Endothelial cell of umbilical vein (primary cell): ENCODE results near the gene CORO7. TPM values are rescaled to one million over a fixed set of nuclear protein-coding genes. Genes with fewer than 3 reads are reported as not detected.

Experiments used
- BruUV-seq: library from RNA; stranded (reverse); fragments of 400-500 nt; replicated peaks from 2 replicates; lab custom pipeline; 2021; lab: Mats Ljungman, UMichigan
- CTCF ChIA-PET: fragments of 300-600, 350-600 bp; sonication (Branson Sonifier 250); formaldehyde crosslinking; loops from one replicate; lab custom pipeline; 2021; ENCODE audit warnings: antibody characterized with exemption, inconsistent platforms; lab: Charles Lee
- POLR2A ChIA-PET: fragments of 300-600, 350-600 bp; sonication (Branson Sonifier 250); formaldehyde crosslinking; loops from one replicate; lab custom pipeline; 2021; ENCODE audit warnings: antibody characterized with exemption, inconsistent platforms; lab: Charles Lee
- DNase-seq: peaks from one replicate; pipeline ENCODE4 v3.0.0-alpha.2; 2011; ENCODE audit warnings: low read depth, low spot score
- FAIRE-seq: peaks from 2 replicates; lab custom pipeline; 2011; peaks lifted over from hg19 to GRCh38; lab: Jason Lieb, UNC
- H2AFZ ChIP-seq: 2 replicates; pipeline ENCODE4 v1.6.0; 2012; ENCODE audit warnings: low read depth, low read length, control low read depth, inconsistent platforms
- H3K27ac ChIP-seq: 2 replicates; pipeline ENCODE4 v1.5.1; 2011; ENCODE audit warnings: low read depth, mild to moderate bottlenecking, control low read depth, low read length, moderate library complexity; ENCODE audit not compliant: insufficient read depth
- H3K27me3 ChIP-seq, 2 experiments: 2 replicates each; pipeline versions ENCODE4 v1.6.0 to v1.6.1; 2011; ENCODE audit warnings: low read length in 2 of 2, mixed read lengths in 1 of 2; ENCODE audit not compliant: control insufficient read depth in 2 of 2, insufficient read depth in 2 of 2
- H3K36me3 ChIP-seq, 2 experiments: 2 replicates in 1 of 2; 3 replicates in 1 of 2; pipeline ENCODE4 v1.5.1; 2011; ENCODE audit warnings: low read length in 2 of 2, mild to moderate bottlenecking in 1 of 2, moderate library complexity in 1 of 2; ENCODE audit not compliant: control insufficient read depth in 2 of 2, insufficient read depth in 2 of 2; ENCODE audit errors: extremely low read depth in 1 of 2
- H3K4me1 ChIP-seq: 3 replicates; pipeline ENCODE4 v1.5.1; 2011; ENCODE audit warnings: mild to moderate bottlenecking, low read length; ENCODE audit not compliant: control insufficient read depth, insufficient read depth; ENCODE audit errors: extremely low read depth
- H3K4me2 ChIP-seq: 2 replicates; pipeline ENCODE4 v1.6.1; 2011; ENCODE audit warnings: low read length, control low read depth, mixed read lengths; ENCODE audit not compliant: insufficient read depth
- H3K4me3 ChIP-seq, 3 experiments: fragments of 200-600 bp in 1 of 3; sonication (generic), shearing (Covaris generic) in 1 of 3; replicated peaks in 1 of 3; 2 replicates each; pipeline ENCODE4 v1.5.1; 2011 to 2016; ENCODE audit warnings: control low read depth in 3 of 3, low read length in 3 of 3, mild to moderate bottlenecking in 2 of 3, inconsistent platforms in 1 of 3, low read depth in 1 of 3, moderate library complexity in 1 of 3; ENCODE audit not compliant: insufficient read depth in 1 of 3
- H3K79me2 ChIP-seq: 2 replicates; pipeline ENCODE4 v1.6.0; 2012; ENCODE audit warnings: low read length, inconsistent platforms; ENCODE audit not compliant: control insufficient read depth, insufficient read depth
- H3K9ac ChIP-seq: replicated peaks from 2 replicates; pipeline ENCODE3; 2011; ENCODE audit warnings: low read length, control low read depth; ENCODE audit not compliant: insufficient read depth; ENCODE audit errors: extremely low read depth
- H3K9me1 ChIP-seq: replicated peaks from 3 replicates; pipeline ENCODE4 v1.6.0; 2011; ENCODE audit warnings: mild to moderate bottlenecking, low read length; ENCODE audit not compliant: control insufficient read depth, insufficient read depth; ENCODE audit errors: extremely low read depth
- H3K9me3 ChIP-seq: replicated peaks from 2 replicates; pipeline ENCODE4 v1.5.1; 2012; ENCODE audit warnings: low read length, inconsistent platforms; ENCODE audit not compliant: control insufficient read depth, insufficient read depth
- H4K20me1 ChIP-seq: replicated peaks from 2 replicates; pipeline ENCODE3; 2011; ENCODE audit warnings: mild to moderate bottlenecking, low read length; ENCODE audit not compliant: control insufficient read depth, insufficient read depth; ENCODE audit errors: extremely low read depth
- CTCF ChIP-seq, 2 donors: IDR thresholded peaks; 1 replicate in 1 of 2; 2 replicates in 1 of 2; pipeline ENCODE4 v1.5.1; 2011; ENCODE audit warnings: low read length in 2 of 2, mild to moderate bottlenecking in 2 of 2, moderate library complexity in 2 of 2, control low read depth in 1 of 2, inconsistent platforms in 1 of 2, low read depth in 1 of 2; ENCODE audit not compliant: insufficient read depth in 1 of 2; ENCODE audit errors: extremely low read depth in 1 of 2
- EZH2 ChIP-seq: IDR thresholded peaks from 2 replicates; pipeline ENCODE4 v1.6.1; 2012; ENCODE audit warnings: borderline replicate concordance, low read depth, mild to moderate bottlenecking, moderate library complexity, low read length, inconsistent platforms; ENCODE audit not compliant: severe bottlenecking
- FOS ChIP-seq: IDR thresholded peaks from 2 replicates; pipeline ENCODE4 v1.6.1; 2011; ENCODE audit warnings: mild to moderate bottlenecking, low read length, moderate library complexity, borderline replicate concordance; ENCODE audit not compliant: insufficient read depth
- GATA2 ChIP-seq: IDR thresholded peaks from 2 replicates; pipeline ENCODE4 v1.7.0; 2011; ENCODE audit warnings: low read depth, mild to moderate bottlenecking, moderate library complexity, mixed read lengths, low read length; ENCODE audit not compliant: insufficient read length, insufficient read depth
- JUN ChIP-seq: IDR thresholded peaks from 2 replicates; pipeline ENCODE4 v1.6.1; 2011; ENCODE audit warnings: borderline replicate concordance, low read depth; ENCODE audit not compliant: insufficient read length, insufficient read depth
- MAX ChIP-seq: IDR thresholded peaks from 2 replicates; pipeline ENCODE4 v1.6.1; 2011; ENCODE audit not compliant: insufficient read depth, insufficient read length
- MYC ChIP-seq: IDR thresholded peaks from one replicate; pipeline ENCODE4 v1.6.1; 2011; ENCODE audit warnings: mild to moderate bottlenecking, low read depth, low read length
- POLR2A ChIP-seq: IDR thresholded peaks from 2 replicates; pipeline ENCODE4 v1.6.1; 2012; ENCODE audit warnings: low read depth, mild to moderate bottlenecking, control low read depth, low read length
- POLR2AphosphoS5 ChIP-seq: IDR thresholded peaks from 2 replicates; pipeline ENCODE4 v1.6.1; 2012; ENCODE audit warnings: low read depth, mild to moderate bottlenecking, control low read depth, low read length, moderate library complexity; ENCODE audit not compliant: insufficient read depth
- dilution Hi-C: fragments of 300-500 bp; cut with MboI; formaldehyde crosslinking; loops from one replicate; pipeline ENCODE4 v1.15.0; 2019; ENCODE audit warnings: low sequenced_read_pairs; ENCODE audit not compliant: extremely low pct_ligation_motif_present
- intact Hi-C: fragments of 100-400 bp; cut with micrococcal nuclease; formaldehyde crosslinking; loops from one replicate; pipeline ENCODE4 v1.10.0; 2022
- polyA plus RNA-seq, 4 experiments: library from polyadenylated mRNA; depleted of rRNA in 3 of 4; stranded (reverse) in 3 of 4; unstranded in 1 of 4; fragments of >200 nt; gene quantifications; 2 replicates each; pipeline versions ENCODE4 v1.2.1 to v1.2.3, GENCODE V29; 2011 to 2012; ENCODE audit warnings: missing spikeins in 1 of 4
- total RNA-seq: library from RNA; stranded (reverse); gene quantifications from 2 replicates; pipeline ENCODE4 v1.2.3, GENCODE V29; 2021

Gene CORO7
- total and polyA plus RNA-seq, 2 donors (not counting 3 experiments of a cell fraction or from before 2014, with no cell fraction given), result 42.5 to 72.3 TPM

GRCh38 chr16:4325253-4325758 lies 91.1 kb downstream of the CORO7 start:
- no peak overlapping the region for H2AFZ ChIP-seq
- BruUV-seq, result no TSS peak
- H3K9me3 ChIP-seq, result no peaks in the 10 kb centered on the region
- intact Hi-C loops, result no loop called here
- no peak overlapping the region for H3K4me3 ChIP-seq
- H3K27ac ChIP-seq, result no peak overlapping the region
- dilution Hi-C loops, result no loop called here
- peaks cover 32% of the 10 kb centered on the region for H3K4me1 ChIP-seq
- no peaks in the 10 kb centered on the region for H3K27me3 ChIP-seq
- POLR2A ChIA-PET, result no interaction called here
- no peak overlapping the region for H3K4me2 ChIP-seq
- DNase-seq, result no peak
- FAIRE-seq, result no peak
- no peaks in the 10 kb centered on the region for H4K20me1 ChIP-seq
- no peaks in the 10 kb centered on the region for H3K9me1 ChIP-seq
- peaks cover 47% of the 10 kb centered on the region for H3K79me2 ChIP-seq
- TF ChIP-seq CTCF (IDR thresholded peaks at IDR 0.05; ENCODE audit: extremely low read depth in 1 of 2, insufficient read depth in 1 of 2, low read depth in 1 of 2, low read length in 2 of 2) (no peak), POLR2AphosphoS5 (no peak)
- H3K36me3 ChIP-seq, result no peaks in the 10 kb centered on the region
- H3K9ac ChIP-seq, result no peak overlapping the region
- CTCF ChIA-PET, result interaction anchor here (5.2 to 8.9 kb wide), 3 partner anchors 9 to 36 kb away, joined by 73 to 198 read pairs (median 135); partner anchors contain the start of gene GLIS2

GRCh38 chr16:4324492-4325252 lies 91.7 kb downstream of the CORO7 start:
- peaks cover 50% of the 10 kb centered on the region for H3K79me2 ChIP-seq
- no peak overlapping the region for H3K4me3 ChIP-seq
- H3K9ac ChIP-seq, result no peak overlapping the region
- FAIRE-seq (no peak), DNase-seq (no peak)
- CTCF ChIA-PET, result interaction anchor here (1.0 to 7.9 kb wide), 8 partner anchors 10 to 342 kb away, joined by 4 to 135 read pairs (median 6); no protein-coding TSS in a partner anchor
- no peak overlapping the region for H3K4me2 ChIP-seq
- POLR2A ChIA-PET, result interaction anchor here (0.6 kb wide), 1 partner anchor 25 kb away, joined by 3 read pairs; no protein-coding TSS in a partner anchor
- no peak overlapping the region for H3K27ac ChIP-seq
- dilution Hi-C loops, result no loop called here
- intact Hi-C loops, result loop anchor here (1.0 kb wide), 1 partner anchor 8 kb away; the partner anchor contains the start of gene GLIS2
- H3K4me1 ChIP-seq, result peaks cover 37% of the 10 kb centered on the region
- no TSS peak for BruUV-seq
- H2AFZ ChIP-seq, result no peak overlapping the region
- H3K27me3 ChIP-seq, result no peaks in the 10 kb centered on the region
- no peaks in the 10 kb centered on the region for H3K9me3 ChIP-seq
- TF ChIP-seq MAX (no peak), JUN (no peak), POLR2A (no peak), CTCF (IDR thresholded peaks at IDR 0.05; ENCODE audit: extremely low read depth in 1 of 2, insufficient read depth in 1 of 2, low read depth in 1 of 2, low read length in 2 of 2) (no peak), MYC (no peak), EZH2 (no peak), POLR2AphosphoS5 (no peak), GATA2 (no peak), FOS (no peak)
- no peaks in the 10 kb centered on the region for H4K20me1 ChIP-seq
- no peaks in the 10 kb centered on the region for H3K9me1 ChIP-seq
- H3K36me3 ChIP-seq, result no peaks in the 10 kb centered on the region
